HFFc6 (cell line): ENCODE results near the gene NHP2. TPM values are rescaled to one million over a fixed set of nuclear protein-coding genes. Genes with fewer than 3 reads are reported as not detected.
"Not testable (repeated sequence)": the region's sequence is repeated elsewhere in the genome, so short reads cannot be mapped to it uniquely, and the experiment has no call there.

ENCODE experiments used
- DNase-seq: peaks from one replicate; pipeline ENCODE4 v3.0.0-alpha.2; 2018
- H3K27ac Mint-ChIP-seq: 2 replicates; pipeline ENCODE4 v1.8.0; 2020; ENCODE audit warnings: mild to moderate bottlenecking, mixed read lengths
- H3K27me3 Mint-ChIP-seq: 2 replicates; pipeline ENCODE4 v1.8.0; 2021; ENCODE audit warnings: mild to moderate bottlenecking, moderate library complexity, mixed read lengths; ENCODE audit not compliant: insufficient read depth
- H3K36me3 Mint-ChIP-seq: 2 replicates; pipeline ENCODE4 v1.8.0; 2021; ENCODE audit warnings: low read depth, mixed read lengths
- H3K4me1 Mint-ChIP-seq: 2 replicates; pipeline ENCODE4 v1.8.0; 2020; ENCODE audit warnings: low read depth, mixed read lengths
- H3K4me3 Mint-ChIP-seq: 2 replicates; pipeline ENCODE4 v1.8.0; 2020; ENCODE audit warnings: mild to moderate bottlenecking, moderate library complexity, mixed read lengths
- H3K9me3 Mint-ChIP-seq: 2 replicates; pipeline ENCODE4 v1.8.0; 2020; ENCODE audit warnings: mild to moderate bottlenecking, mixed read lengths
- CTCF ChIP-seq: fragments of 200-600 bp; sonication (generic); IDR thresholded peaks from 2 replicates; pipeline ENCODE4 v1.5.0; 2021; ENCODE audit warnings: antibody characterized with exemption, mild to moderate bottlenecking
- total RNA-seq, 6 experiments: library from RNA; stranded (reverse); fragmentation: NEBNext Ultra II Directional; extraction: Animal tissue kit (Norgen Biotek cat#: 25700); gene quantifications; 2 replicates in 1 of 6; 3 replicates in 5 of 6; pipeline ENCODE4 v1.2.3, GENCODE V29; 2021

Gene NHP2
- total RNA-seq, 6 experiments from 2014 or later, result 172 to 204 (median 184) TPM

GRCh38 chr5:178199581-178200434, 46.1 kb upstream of the NHP2 start:
- Mint-ChIP-seq H3K27me3 (peaks cover 16% of the 10 kb centered on the region), H3K36me3 (no peaks in the 10 kb centered on the region; the same call in 1 of the 2 replicates), H3K4me3 (no peak overlapping the region), H3K9me3 (peaks cover 4% of the 10 kb centered on the region), H3K27ac (no peak overlapping the region), H3K4me1 (peaks cover 9% of the 10 kb centered on the region)
- no peak for TF ChIP-seq CTCF
- DNase-seq, result no peak

- no peaks in the 10 kb centered on the region for H3K9me3 Mint-ChIP-seq
- DNase-seq, result no peak
- H3K4me3 Mint-ChIP-seq, result no peak overlapping the region
- no peak for TF ChIP-seq CTCF
- no peaks in the 10 kb centered on the region for H3K36me3 Mint-ChIP-seq
- no peak overlapping the region for H3K27ac Mint-ChIP-seq
- peaks cover 21% of the 10 kb centered on the region for H3K27me3 Mint-ChIP-seq
- peaks cover 9% of the 10 kb centered on the region for H3K4me1 Mint-ChIP-seq
Observed at GRCh38 chr5:178198706-178199105, 45.0 kb upstream of the NHP2 start.

GRCh38 chr5:178198151-178198550, 44.5 kb upstream of the NHP2 start:
- H3K27ac Mint-ChIP-seq, H3K9me3 Mint-ChIP-seq, H3K4me3 Mint-ChIP-seq, H3K36me3 Mint-ChIP-seq, DNase-seq: not testable (repeated sequence)
- H3K4me1 Mint-ChIP-seq, result peaks cover 13% of the 10 kb centered on the region
- H3K27me3 Mint-ChIP-seq, result peaks cover 23% of the 10 kb centered on the region

GRCh38 chr5:178196986-178197385, 43.3 kb upstream of the NHP2 start:
- Mint-ChIP-seq H3K9me3 (peaks cover 4% of the 10 kb centered on the region; the same call in 1 of the 2 replicates), H3K27me3 (peaks cover 23% of the 10 kb centered on the region), H3K27ac (no peak overlapping the region), H3K4me3 (no peak overlapping the region), H3K4me1 (peaks cover 13% of the 10 kb centered on the region), H3K36me3 (no peaks in the 10 kb centered on the region)
- peak; percentile 67 for TF ChIP-seq CTCF
- DNase-seq, result no peak

- Mint-ChIP-seq H3K4me1 (peaks cover 8% of the 10 kb centered on the region; the same call in 1 of the 2 replicates), H3K27ac (no peak overlapping the region), H3K27me3 (peaks cover 24% of the 10 kb centered on the region), H3K36me3 (no peaks in the 10 kb centered on the region), H3K9me3 (peaks cover 4% of the 10 kb centered on the region; the same call in 1 of the 2 replicates), H3K4me3 (no peak overlapping the region)
- no peak for DNase-seq
- no peak for TF ChIP-seq CTCF
Observed at GRCh38 chr5:178196281-178196812, 42.7 kb upstream of the NHP2 start.

GRCh38 chr5:178194026-178194425, 40.3 kb upstream of the NHP2 start:
- no peak for DNase-seq
- no peaks in the 10 kb centered on the region for H3K36me3 Mint-ChIP-seq
- H3K27me3 Mint-ChIP-seq, result peaks cover 31% of the 10 kb centered on the region
- no peak overlapping the region for H3K27ac Mint-ChIP-seq
- H3K9me3 Mint-ChIP-seq, result peaks cover 4% of the 10 kb centered on the region; the same call in 1 of the 2 replicates
- no peak for TF ChIP-seq CTCF
- no peak overlapping the region for H3K4me3 Mint-ChIP-seq
- H3K4me1 Mint-ChIP-seq, result peaks cover 8% of the 10 kb centered on the region; the same call in 1 of the 2 replicates
